Measurements from ENCODE around the gene NDUFA12.

NDUFA12 gene

DNA sequence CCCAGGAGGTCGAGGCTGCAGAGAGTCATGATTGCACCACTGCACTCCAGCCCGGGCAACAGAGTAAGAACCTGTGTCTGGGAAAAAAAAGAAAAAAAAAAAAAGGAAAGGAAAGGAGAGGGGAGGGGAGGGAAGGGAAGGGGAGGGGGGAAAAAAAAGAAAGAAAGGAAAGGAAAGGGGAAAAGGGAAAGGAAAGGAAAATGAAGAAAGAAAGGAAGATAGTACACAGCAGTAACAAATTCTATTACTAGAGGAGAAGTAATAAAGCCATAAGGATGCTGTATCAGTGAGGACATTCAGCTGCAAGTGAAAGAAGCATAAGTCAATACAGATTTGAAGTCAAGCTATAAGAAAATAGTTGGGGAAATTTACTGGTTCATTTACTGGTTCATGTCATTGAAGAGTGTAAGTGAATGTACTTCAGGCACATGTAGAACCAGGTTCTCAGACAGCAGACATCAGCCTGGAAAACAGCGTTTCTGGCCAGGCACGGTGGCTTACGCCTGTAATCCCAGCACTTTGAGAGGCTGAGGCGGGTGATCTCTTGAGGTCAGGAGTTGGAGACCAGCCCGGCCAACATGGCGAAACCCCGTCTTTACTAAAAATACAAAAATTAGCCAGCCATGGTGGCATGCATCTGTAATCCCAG, 37.4 kb downstream of the NDUFA12 start:
- Mint-ChIP-seq H3K9me3 (no peaks in the 10 kb centered on the region), H3K4me3 (no peak overlapping the region), H3K4me1 (peaks cover 31% of the 10 kb centered on the region), H3K27me3 (no peaks in the 10 kb centered on the region), H3K36me3 (peaks cover 13% of the 10 kb centered on the region), H3K27ac (no peak overlapping the region)
- no peak for ATAC-seq

DNA sequence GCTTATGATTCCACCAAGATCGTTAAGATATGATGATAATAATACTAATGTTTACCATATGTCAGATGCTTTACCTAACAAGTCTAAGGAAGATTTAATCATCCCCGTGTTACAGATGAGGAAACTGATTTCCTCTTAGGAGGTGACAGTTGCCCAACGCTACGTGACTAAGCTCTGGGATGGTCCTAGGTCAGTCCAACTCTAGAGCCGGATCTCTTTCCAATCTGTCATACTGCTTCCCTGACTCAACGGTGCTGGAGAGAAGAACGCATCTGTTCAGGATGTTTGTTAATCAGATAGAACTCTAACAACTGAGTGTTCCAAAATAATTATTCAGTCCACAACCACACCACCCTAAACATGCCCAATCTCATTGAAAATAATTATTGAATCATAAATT, 39.8 kb downstream of the NDUFA12 start:
- Mint-ChIP-seq H3K27ac (no peak overlapping the region), H3K36me3 (peaks cover 2% of the 10 kb centered on the region)
- ATAC-seq: no peak

GRCh38 chr12:94962670-94963069, 40.8 kb downstream of the NDUFA12 start:
- H3K27me3 Mint-ChIP-seq: peaks cover 11% of the 10 kb centered on the region
- H3K36me3 Mint-ChIP-seq: no peaks in the 10 kb centered on the region
- H3K27ac Mint-ChIP-seq: no peak overlapping the region
- peaks cover 6% of the 10 kb centered on the region for H3K4me1 Mint-ChIP-seq
- H3K9me3 Mint-ChIP-seq: no peaks in the 10 kb centered on the region
- no peak for ATAC-seq
- no peak overlapping the region for H3K4me3 Mint-ChIP-seq

More for the DNA sequence above, 39.8 kb downstream of the NDUFA12 start:
- peaks cover 11% of the 10 kb centered on the region for H3K4me1 Mint-ChIP-seq
- H3K9me3 Mint-ChIP-seq: no peaks in the 10 kb centered on the region
- peaks cover 11% of the 10 kb centered on the region for H3K27me3 Mint-ChIP-seq
- H3K4me3 Mint-ChIP-seq: no peak overlapping the region

DNA sequence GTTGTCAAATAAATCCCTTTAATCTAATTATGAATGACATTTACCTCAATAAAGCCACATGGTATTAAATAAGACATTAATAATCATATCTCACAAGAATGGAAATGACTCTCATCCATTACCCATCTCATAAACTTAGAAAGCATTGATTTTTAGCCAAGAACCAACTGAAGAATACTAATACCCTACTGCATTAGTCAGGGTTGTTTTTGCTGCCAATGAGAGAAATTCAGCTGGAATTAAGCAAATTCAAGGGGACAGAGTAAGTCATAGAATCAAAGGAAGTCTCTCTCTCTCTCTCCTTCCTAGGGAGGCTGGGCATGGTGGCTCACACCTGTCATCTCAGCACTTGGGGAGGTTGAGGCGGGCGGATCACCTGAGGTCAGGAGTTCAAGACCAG, 41.6 kb downstream of the NDUFA12 start:
- H3K4me1 Mint-ChIP-seq: no peaks in the 10 kb centered on the region
- no peak for ATAC-seq

GRCh38 chr12:94961256-94961824, 42.2 kb downstream of the NDUFA12 start:
- Mint-ChIP-seq H3K4me3 (no peak overlapping the region), H3K9me3 (no peaks in the 10 kb centered on the region), H3K27ac (no peak overlapping the region), H3K4me1 (no peaks in the 10 kb centered on the region), H3K36me3 (no peaks in the 10 kb centered on the region), H3K27me3 (peaks cover 11% of the 10 kb centered on the region)
- ATAC-seq: no peak

More for the DNA sequence above, 41.6 kb downstream of the NDUFA12 start:
- no peak overlapping the region for H3K27ac Mint-ChIP-seq
- peaks cover 11% of the 10 kb centered on the region for H3K27me3 Mint-ChIP-seq
- H3K4me3 Mint-ChIP-seq: no peak overlapping the region
- H3K36me3 Mint-ChIP-seq: no peaks in the 10 kb centered on the region
- no peaks in the 10 kb centered on the region for H3K9me3 Mint-ChIP-seq

DNA sequence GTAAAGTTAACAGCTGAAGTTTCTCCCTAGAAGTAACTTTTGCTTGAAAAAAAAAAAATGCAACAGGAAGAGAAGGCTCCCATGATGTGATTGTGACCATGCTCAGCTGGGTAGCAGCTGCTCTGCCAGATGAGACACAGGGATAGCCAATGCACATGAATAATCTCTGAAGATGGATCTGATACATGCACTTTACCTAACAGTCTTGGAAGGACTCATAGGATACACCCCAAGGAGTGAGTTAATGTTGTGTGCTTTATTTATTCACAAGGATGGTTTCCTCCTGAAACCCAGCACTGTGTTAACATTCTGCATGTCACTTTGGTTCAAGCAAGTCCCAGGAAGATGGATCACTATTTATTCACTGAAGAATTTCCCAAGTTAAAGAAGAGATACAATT, 46.5 kb downstream of the NDUFA12 start:
- Mint-ChIP-seq H3K27me3 (peaks cover 11% of the 10 kb centered on the region), H3K36me3 (no peaks in the 10 kb centered on the region), H3K9me3 (no peaks in the 10 kb centered on the region), H3K4me3 (no peak overlapping the region), H3K4me1 (no peaks in the 10 kb centered on the region), H3K27ac (no peak overlapping the region)
- no peak for ATAC-seq

DNA sequence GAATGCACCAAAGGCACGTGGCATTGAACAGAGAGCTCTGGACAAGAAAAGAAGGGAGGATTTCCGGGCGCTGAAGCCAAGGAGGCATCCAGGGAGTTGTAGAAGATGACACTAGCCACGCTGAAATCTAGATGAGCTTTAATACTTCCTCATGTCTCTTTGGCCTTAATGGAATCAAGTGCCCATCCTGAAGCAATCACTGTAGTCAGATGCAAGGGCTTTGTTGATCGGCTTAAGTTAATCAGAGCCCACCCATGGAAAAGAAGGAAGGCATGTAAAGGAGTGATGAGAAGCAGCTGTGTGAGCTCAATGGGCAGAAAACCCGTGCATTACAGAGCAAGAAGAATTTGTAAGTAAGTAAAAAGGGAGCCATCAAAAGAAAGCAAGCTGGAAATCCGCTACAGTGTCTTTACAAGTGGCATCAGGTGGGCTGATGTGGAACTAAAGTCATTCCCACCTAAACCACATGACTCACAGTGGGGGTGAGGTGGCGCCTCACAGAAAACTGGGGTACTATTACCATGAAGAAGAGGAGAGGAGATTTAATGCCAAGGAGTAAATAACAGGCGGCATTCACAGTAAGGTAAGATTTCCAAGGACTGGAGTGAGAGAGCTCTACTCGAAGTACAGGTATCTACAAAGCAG, 48.4 kb downstream of the NDUFA12 start:
- Mint-ChIP-seq H3K27ac (no peak overlapping the region), H3K4me1 (no peaks in the 10 kb centered on the region), H3K4me3 (no peak overlapping the region), H3K27me3 (peaks cover 11% of the 10 kb centered on the region), H3K9me3 (no peaks in the 10 kb centered on the region), H3K36me3 (no peaks in the 10 kb centered on the region)
- no peak for ATAC-seq

GRCh38 chr12:94954029-94954685, 49.3 kb downstream of the NDUFA12 start:
- Mint-ChIP-seq H3K27ac (no peak overlapping the region), H3K4me1 (no peaks in the 10 kb centered on the region), H3K9me3 (no peaks in the 10 kb centered on the region), H3K4me3 (no peak overlapping the region), H3K27me3 (peaks cover 4% of the 10 kb centered on the region), H3K36me3 (no peaks in the 10 kb centered on the region)
- no peak for ATAC-seq

GRCh38 chr12:94952325-94952724, 51.2 kb downstream of the NDUFA12 start:
- Mint-ChIP-seq H3K27ac (no peak overlapping the region), H3K4me3 (no peak overlapping the region), H3K9me3 (no peaks in the 10 kb centered on the region), H3K4me1 (no peaks in the 10 kb centered on the region), H3K36me3 (no peaks in the 10 kb centered on the region), H3K27me3 (no peaks in the 10 kb centered on the region)
- ATAC-seq: no peak

GRCh38 chr12:94951071-94951934, 52.2 kb downstream of the NDUFA12 start:
- H3K36me3 Mint-ChIP-seq: no peaks in the 10 kb centered on the region
- H3K27ac Mint-ChIP-seq: no peak overlapping the region
- no peak for ATAC-seq
- H3K27me3 Mint-ChIP-seq: no peaks in the 10 kb centered on the region
- H3K4me1 Mint-ChIP-seq: no peaks in the 10 kb centered on the region
- H3K9me3 Mint-ChIP-seq: no peaks in the 10 kb centered on the region
- H3K4me3 Mint-ChIP-seq: no peak overlapping the region

DNA sequence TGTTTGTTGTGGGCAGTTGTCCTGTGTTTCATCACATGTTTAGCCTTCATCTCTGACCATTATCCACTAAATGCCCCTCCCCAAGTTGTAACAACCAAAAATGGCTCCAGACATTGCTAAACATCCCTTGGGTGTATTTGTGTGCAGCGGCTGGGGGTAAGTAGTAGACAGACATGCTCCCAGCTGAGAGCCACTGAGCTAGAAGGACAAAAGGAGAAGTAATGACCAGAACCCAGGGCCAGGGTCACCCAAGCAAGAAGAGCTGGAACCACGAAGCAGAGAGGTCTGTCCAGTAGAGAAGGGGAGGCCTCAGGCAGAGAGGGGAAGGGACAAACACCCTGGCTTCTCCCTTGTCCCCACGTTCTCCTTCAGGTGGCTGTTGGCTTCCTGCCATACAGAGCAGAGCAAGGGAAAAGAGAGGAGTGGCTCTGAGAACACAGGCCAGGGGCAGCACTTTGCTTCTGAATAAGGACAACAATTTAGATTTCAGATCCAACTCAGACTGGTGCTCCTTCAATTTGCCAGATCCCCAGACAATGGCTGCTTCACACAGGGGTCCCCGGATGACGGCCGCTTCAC, 55.2 kb downstream of the NDUFA12 start:
- peak; percentile 51 for ATAC-seq
- peaks cover 11% of the 10 kb centered on the region for H3K36me3 Mint-ChIP-seq
- no peak overlapping the region for H3K27ac Mint-ChIP-seq
- H3K9me3 Mint-ChIP-seq: peaks cover 8% of the 10 kb centered on the region
- H3K4me1 Mint-ChIP-seq: peaks cover 8% of the 10 kb centered on the region
- H3K27me3 Mint-ChIP-seq: no peaks in the 10 kb centered on the region
- no peak overlapping the region for H3K4me3 Mint-ChIP-seq

GRCh38 chr12:94942663-94943062, 60.8 kb downstream of the NDUFA12 start:
- no peak for ATAC-seq
- H3K27ac Mint-ChIP-seq: no peak overlapping the region
- H3K4me3 Mint-ChIP-seq: no peak overlapping the region
- H3K27me3 Mint-ChIP-seq: no peaks in the 10 kb centered on the region
- peaks cover 8% of the 10 kb centered on the region for H3K9me3 Mint-ChIP-seq
- peaks cover 11% of the 10 kb centered on the region for H3K36me3 Mint-ChIP-seq
- H3K4me1 Mint-ChIP-seq: peaks cover 16% of the 10 kb centered on the region

- no peak overlapping the region for H3K4me3 Mint-ChIP-seq
- peaks cover 8% of the 10 kb centered on the region for H3K9me3 Mint-ChIP-seq
- H3K4me1 Mint-ChIP-seq: peaks cover 16% of the 10 kb centered on the region
- H3K36me3 Mint-ChIP-seq: peaks cover 11% of the 10 kb centered on the region
- peak; percentile 64 for ATAC-seq
- H3K27me3 Mint-ChIP-seq: no peaks in the 10 kb centered on the region
- no peak overlapping the region for H3K27ac Mint-ChIP-seq
Observed at GRCh38 chr12:94941440-94941862, 62.0 kb downstream of the NDUFA12 start.

DNA sequence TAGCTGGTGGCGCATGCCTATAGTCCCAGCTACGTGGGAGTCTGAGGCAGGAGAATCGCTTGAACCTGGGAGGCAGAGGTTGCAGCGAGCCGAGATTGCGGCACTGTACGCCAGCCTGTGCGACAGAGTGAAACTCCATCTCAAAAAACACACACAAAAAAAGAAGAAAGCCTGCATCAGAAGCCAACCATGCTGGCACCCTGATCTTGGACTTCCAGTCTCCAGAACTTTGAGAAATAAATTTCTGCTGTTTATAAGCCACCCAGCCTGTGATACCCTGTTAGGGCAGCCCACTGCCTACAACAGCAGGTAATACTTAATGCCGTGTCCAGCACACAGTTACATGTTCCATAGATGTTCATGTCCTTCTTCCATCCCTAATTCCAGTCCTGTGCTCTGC, 62.7 kb downstream of the NDUFA12 start:
- no peak for ATAC-seq

More for the DNA sequence above, 62.7 kb downstream of the NDUFA12 start:
- peaks cover 16% of the 10 kb centered on the region for H3K4me1 Mint-ChIP-seq
- H3K9me3 Mint-ChIP-seq: peaks cover 8% of the 10 kb centered on the region
- no peak overlapping the region for H3K4me3 Mint-ChIP-seq
- no peaks in the 10 kb centered on the region for H3K27me3 Mint-ChIP-seq
- H3K36me3 Mint-ChIP-seq: peaks cover 11% of the 10 kb centered on the region
- no peak overlapping the region for H3K27ac Mint-ChIP-seq

Data from stimulated activated memory B cell treated with anti-CD40 and anti-IgM and Interleukin-4, amounts not matched to agents 10 μg/mL and 1 μg/mL and 100 μg/mL, for 72 hours (primary cell).